HepG2 (cell line): ENCODE measurements around the gene NCOA3. TPM values are rescaled to one million over a fixed set of nuclear protein-coding genes. Genes with fewer than 3 reads are reported as not detected.

ENCODE experiments used
- ARNTL ChIP-seq: sonication (generic); formaldehyde crosslinking; IDR thresholded peaks from 2 replicates; pipeline ENCODE4 v1.4.0; 2020; ENCODE audit warnings: mild to moderate bottlenecking, missing genetic modification reagents
- HINFP ChIP-seq: sonication (generic); formaldehyde crosslinking; IDR thresholded peaks from 2 replicates; pipeline ENCODE4 v1.4.0; 2020; ENCODE audit warnings: low read depth, mild to moderate bottlenecking, missing genetic modification reagents
- HNRNPL ChIP-seq: fragments of 200-400 bp; formaldehyde crosslinking; IDR thresholded peaks from 2 replicates; pipeline ENCODE4 v1.6.1; 2017; ENCODE audit warnings: mild to moderate bottlenecking, low read depth, low read length
- KDM6A ChIP-seq: IDR thresholded peaks from 2 replicates; pipeline ENCODE4 v1.6.1; 2016; ENCODE audit warnings: low read depth
- KMT2A ChIP-seq: sonication (generic); formaldehyde crosslinking; IDR thresholded peaks from 2 replicates; pipeline ENCODE4 v1.4.0; 2020; ENCODE audit warnings: missing genetic modification reagents
- MBD4 ChIP-seq: IDR thresholded peaks from 2 replicates; pipeline ENCODE4 v1.6.1; 2012; ENCODE audit warnings: low read length, inconsistent platforms, borderline replicate concordance
- PCBP2 ChIP-seq: fragments of 200-400 bp; formaldehyde crosslinking; optimal IDR thresholded peaks from 2 replicates; pipeline ENCODE3; 2018; ENCODE audit warnings: low read length, low read depth; ENCODE audit not compliant: poor library complexity, severe bottlenecking
- PHF8 ChIP-seq: sonication (generic); formaldehyde crosslinking; IDR thresholded peaks from 2 replicates; pipeline ENCODE4 v1.5.0; 2020; ENCODE audit warnings: missing genetic modification reagents
- REST ChIP-seq, 2 experiments: IDR thresholded peaks; 2 replicates each; pipeline ENCODE4 v1.6.1; 2011 to 2012; ENCODE audit warnings: low read length in 2 of 2, borderline replicate concordance in 1 of 2, low read depth in 1 of 2, mild to moderate bottlenecking in 1 of 2, moderate library complexity in 1 of 2
- RXRA ChIP-seq: sonication (generic); formaldehyde crosslinking; IDR thresholded peaks from 2 replicates; pipeline ENCODE4 v1.5.1; 2020; ENCODE audit warnings: missing genetic modification reagents
- TFDP1 ChIP-seq: IDR thresholded peaks from 2 replicates; pipeline ENCODE4 v1.6.1; 2016; ENCODE audit warnings: missing compliant biosample characterization, missing genetic modification reagents, borderline replicate concordance
- WIZ ChIP-seq: sonication (generic); formaldehyde crosslinking; IDR thresholded peaks from 2 replicates; pipeline ENCODE4 v1.5.1; 2020; ENCODE audit warnings: mild to moderate bottlenecking, missing genetic modification reagents
- ZBTB14 ChIP-seq: sonication (generic); formaldehyde crosslinking; IDR thresholded peaks from 2 replicates; pipeline ENCODE4 v1.4.0; 2020; ENCODE audit warnings: missing genetic modification reagents
- ZNF33A ChIP-seq: sonication (generic); formaldehyde crosslinking; IDR thresholded peaks from 2 replicates; pipeline ENCODE4 v1.5.1; 2020; ENCODE audit warnings: missing genetic modification reagents, mild to moderate bottlenecking, moderate library complexity, borderline replicate concordance
- ZNF460 ChIP-seq: sonication (generic); formaldehyde crosslinking; IDR thresholded peaks from 2 replicates; pipeline ENCODE4 v1.5.1; 2020; ENCODE audit warnings: missing genetic modification reagents, mild to moderate bottlenecking, borderline replicate concordance
- ZNF512B ChIP-seq: sonication (generic); formaldehyde crosslinking; IDR thresholded peaks from 2 replicates; pipeline ENCODE4 v1.5.1; 2020; ENCODE audit warnings: missing genetic modification reagents, mild to moderate bottlenecking, borderline replicate concordance
- polyA plus RNA-seq, 8 experiments: library from polyadenylated mRNA; depleted of rRNA in 3 of 8; stranded (reverse) in 7 of 8; unstranded in 1 of 8; fragments of >200 nt; fragmentation: Illumina TruSeq in 4 of 8; extraction: Trizol in 4 of 8; gene quantifications; 2 replicates each; pipeline versions ENCODE4 v1.2.1 to v1.2.3, GENCODE V29; 2011 to 2016; ENCODE audit warnings: low read depth in 4 of 8, missing spikeins in 1 of 8, mixed read lengths in 1 of 8; ENCODE audit not compliant: insufficient read depth in 1 of 8
- total RNA-seq, 5 experiments: library from RNA; depleted of rRNA; stranded (reverse); fragments of >200 nt; fragmentation: Illumina TruSeq; extraction: Trizol; gene quantifications; 2 replicates each; pipeline ENCODE4 v1.2.3, GENCODE V29; 2016; ENCODE audit warnings: low read depth in 1 of 5

NCOA3 gene
- total and polyA plus RNA-seq, 2 of the 13 experiments (the other 11 are each of a cell fraction or from before 2014, with no cell fraction given) = 35.0 to 56.8 TPM

GRCh38 chr20:47493175-47493962 is 8.3 kb upstream of the NCOA3 start (continued):
- TF ChIP-seq TFDP1 = no peak
- TF ChIP-seq ZNF460 (CRISPR knock-in tag) = no peak
- no peak for TF ChIP-seq PCBP2
- no peak for TF ChIP-seq ZNF33A
- 0 out of 2 replicates have a peak, but pooled peaks have one; percentile 69 for TF ChIP-seq MBD4
- TF ChIP-seq HNRNPL = no peak
- TF ChIP-seq KDM6A = peak; percentile 84; the same call in 1 of the 2 replicates
- TF ChIP-seq ZBTB14 (CRISPR knock-in tag) = no peak
- TF ChIP-seq RXRA (CRISPR knock-in tag) = no peak; the same call in 1 of the 2 replicates
- 0 out of 2 replicates have a peak, but pooled peaks have one; percentile 42 for TF ChIP-seq KMT2A (CRISPR knock-in tag)
- TF ChIP-seq WIZ (CRISPR knock-in tag) = no peak
- no peak for TF ChIP-seq PHF8
- TF ChIP-seq HINFP (CRISPR knock-in tag) = no peak
- TF ChIP-seq ZNF512B = peak; percentile 55; the same call in 1 of the 2 replicates
- peak in 1 of 2 experiments; percentile 31; a peak in 1 of 4 replicates for TF ChIP-seq REST (IDR thresholded peaks at IDR 0.05; ENCODE audit: borderline replicate concordance in 1 of 2, low read depth in 1 of 2, low read length in 2 of 2)
- TF ChIP-seq ARNTL (CRISPR knock-in tag) = peak; percentile 69
